MM.1S (cell line): ENCODE measurements around the gene TMEM184A.

ENCODE experiments used
- DNase-seq: peaks from one replicate; pipeline ENCODE4 v3.0.0-alpha.2; 2015
- H2AFZ ChIP-seq: fragments of 300-600 bp; sonication (generic); 2 replicates; pipeline ENCODE4 v1.6.0; 2016; ENCODE audit warnings: antibody characterized with exemption, low read length
- H3F3A ChIP-seq: fragments of 300-600 bp; sonication (generic); 2 replicates; pipeline ENCODE4 v1.6.1; 2016; ENCODE audit warnings: mild to moderate bottlenecking, antibody characterized with exemption, low read length, moderate library complexity, mixed read lengths; ENCODE audit not compliant: insufficient read depth
- H3K27ac ChIP-seq: fragments of 300-600 bp; sonication (generic); 2 replicates; pipeline ENCODE4 v1.5.1; 2016; ENCODE audit warnings: mild to moderate bottlenecking, low read length
- H3K27me3 ChIP-seq: fragments of 300-600 bp; sonication (generic); replicated peaks from 2 replicates; pipeline ENCODE4 v1.6.0; 2016; ENCODE audit warnings: low read length; ENCODE audit not compliant: insufficient read depth
- H3K36me3 ChIP-seq: fragments of 300-600 bp; sonication (generic); replicated peaks from 2 replicates; pipeline ENCODE4 v1.6.1; 2016; ENCODE audit warnings: mild to moderate bottlenecking, low read length, mixed read lengths; ENCODE audit not compliant: insufficient read depth
- H3K4me1 ChIP-seq: fragments of 300-600 bp; sonication (generic); 2 replicates; pipeline ENCODE4 v1.6.1; 2016; ENCODE audit warnings: low read length, mixed read lengths
- H3K4me2 ChIP-seq: fragments of 300-600 bp; sonication (generic); 2 replicates; pipeline ENCODE4 v1.6.0; 2016; ENCODE audit warnings: low read depth, low read length
- H3K4me3 ChIP-seq: fragments of 300-600 bp; sonication (generic); 2 replicates; pipeline ENCODE4 v1.5.1; 2016; ENCODE audit warnings: low read length, mixed read lengths
- H3K79me2 ChIP-seq: fragments of 300-600 bp; sonication (generic); 2 replicates; pipeline ENCODE4 v1.6.1; 2016; ENCODE audit warnings: mixed run types, low read length, mixed read lengths
- H3K9ac ChIP-seq: fragments of 300-600 bp; sonication (generic); 2 replicates; pipeline ENCODE4 v1.6.1; 2016; ENCODE audit warnings: low read length, mixed read lengths
- H3K9me2 ChIP-seq: fragments of 300-600 bp; sonication (generic); replicated peaks from 2 replicates; pipeline ENCODE4 v1.6.1; 2016; ENCODE audit warnings: mild to moderate bottlenecking, low read length, mixed read lengths; ENCODE audit not compliant: insufficient read depth
- H3K9me3 ChIP-seq: fragments of 300-600 bp; sonication (generic); replicated peaks from 2 replicates; pipeline ENCODE4 v1.6.1; 2016; ENCODE audit warnings: mild to moderate bottlenecking, low read length, mixed read lengths; ENCODE audit not compliant: insufficient read depth
- H4K20me1 ChIP-seq: fragments of 300-600 bp; sonication (generic); 2 replicates; pipeline ENCODE4 v1.6.1; 2016; ENCODE audit warnings: mild to moderate bottlenecking, low read length, moderate library complexity, mixed read lengths; ENCODE audit not compliant: insufficient read depth
- CTCF ChIP-seq: fragments of 300-600 bp; sonication (generic); IDR thresholded peaks from 2 replicates; pipeline ENCODE4 v1.5.1; 2016; ENCODE audit warnings: antibody characterized with exemption, low read length, mixed read lengths
- EZH2 ChIP-seq: fragments of 300-600 bp; sonication (generic); optimal IDR thresholded peaks from 2 replicates; pipeline ENCODE3; 2017; ENCODE audit warnings: low read depth, mild to moderate bottlenecking, antibody characterized with exemption, low read length, mixed read lengths
- EZH2phosphoT487 ChIP-seq: fragments of 300-600 bp; sonication (generic); IDR thresholded peaks from 2 replicates; pipeline ENCODE4 v1.6.1; 2018; ENCODE audit warnings: antibody characterized with exemption, low read length

TMEM184A gene

GRCh38 chr7:1562597-1563051, 6.6 kb upstream of the TMEM184A start:
- Histone ChIP-seq H3K27ac (no peak overlapping the region), H3K4me2 (no peak overlapping the region), H3K4me1 (no peaks in the 10 kb centered on the region), H3K36me3 (0 out of 2 replicates have a peak, but pooled peaks cover 2% of the 10 kb centered on the region), H2AFZ (no peak overlapping the region), H3K4me3 (no peak overlapping the region), H3K79me2 (no peaks in the 10 kb centered on the region), H3K9me2 (no peaks in the 10 kb centered on the region), H3F3A (no peaks in the 10 kb centered on the region), H4K20me1 (no peaks in the 10 kb centered on the region), H3K9ac (no peak overlapping the region), H3K9me3 (no peaks in the 10 kb centered on the region), H3K27me3 (peaks cover 49% of the 10 kb centered on the region)
- no peak for DNase-seq
- TF ChIP-seq CTCF (no peak), EZH2phosphoT487 (no peak), EZH2 (no peak)

GRCh38 chr7:1562116-1562515, 6.1 kb upstream of the TMEM184A start:
- Histone ChIP-seq H3K4me1 (no peaks in the 10 kb centered on the region), H3K9me3 (no peaks in the 10 kb centered on the region), H3K4me3 (no peak overlapping the region), H4K20me1 (no peaks in the 10 kb centered on the region), H3K27me3 (peaks cover 49% of the 10 kb centered on the region), H3K9ac (no peak overlapping the region), H3F3A (no peaks in the 10 kb centered on the region), H2AFZ (no peak overlapping the region), H3K79me2 (no peaks in the 10 kb centered on the region), H3K36me3 (no peaks in the 10 kb centered on the region), H3K9me2 (no peaks in the 10 kb centered on the region), H3K27ac (no peak overlapping the region), H3K4me2 (no peak overlapping the region)
- no peak for DNase-seq
- TF ChIP-seq EZH2 = no peak
- no peak for TF ChIP-seq CTCF
- TF ChIP-seq EZH2phosphoT487 = no peak

- Histone ChIP-seq H3F3A (no peaks in the 10 kb centered on the region), H4K20me1 (no peaks in the 10 kb centered on the region), H3K36me3 (no peaks in the 10 kb centered on the region), H3K4me3 (no peak overlapping the region), H3K9ac (no peak overlapping the region), H3K79me2 (no peaks in the 10 kb centered on the region), H3K4me1 (peaks cover 4% of the 10 kb centered on the region), H3K27me3 (peaks cover 49% of the 10 kb centered on the region), H3K9me2 (no peaks in the 10 kb centered on the region), H3K4me2 (no peak overlapping the region), H3K9me3 (no peaks in the 10 kb centered on the region), H2AFZ (no peak overlapping the region), H3K27ac (no peak overlapping the region)
- no peak for DNase-seq
- TF ChIP-seq CTCF (no peak), EZH2 (no peak)
These were observed 5.3 kb upstream of the TMEM184A start for GRCh38 chr7:1561036-1561940.
